Esophagus mucosa (tissue), 1 donor: ENCODE measurements around the gene KLF7. TPM values are rescaled to one million over a fixed set of nuclear protein-coding genes. Genes with fewer than 3 reads are reported as not detected.
"Not testable (repeated sequence)": the region's sequence is repeated elsewhere in the genome, so short reads cannot be mapped to it uniquely, and the experiment has no call there.

Experiments used
- ATAC-seq: fragments of 200-7000 bp; cut with Tn5 transposase; one replicate; pipeline ENCODE4 v1.9.1; 2020
- total RNA-seq: library from RNA; stranded (reverse); gene quantifications from one replicate; pipeline ENCODE4 v1.2.4, GENCODE V29; 2023
- donor health status: DM: yes; HTN: yes; CAD: no.

Gene KLF7
- total RNA-seq, 1 donor from 2014 or later = 20.1 TPM

DNA sequence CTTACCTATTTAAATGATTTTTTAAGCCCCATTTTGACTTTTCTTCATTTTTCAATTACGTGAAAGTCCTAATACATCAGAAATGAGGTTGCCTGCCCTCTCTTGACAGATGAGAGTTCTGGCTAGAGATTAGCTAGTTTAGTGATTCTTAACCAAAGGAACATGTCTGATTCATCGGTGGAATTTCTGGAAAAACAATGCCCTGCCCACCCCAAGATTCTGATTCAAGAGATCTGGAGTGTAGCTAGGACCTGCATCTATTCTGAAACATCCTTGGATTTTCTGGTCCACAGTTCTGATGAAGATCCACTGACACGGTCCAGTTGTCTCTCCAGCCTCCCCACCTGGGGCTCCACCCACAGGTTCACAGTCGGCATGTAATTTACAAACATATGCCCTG, 111.2 kb downstream of the KLF7 start:
- ATAC-seq = peak; percentile 32

DNA sequence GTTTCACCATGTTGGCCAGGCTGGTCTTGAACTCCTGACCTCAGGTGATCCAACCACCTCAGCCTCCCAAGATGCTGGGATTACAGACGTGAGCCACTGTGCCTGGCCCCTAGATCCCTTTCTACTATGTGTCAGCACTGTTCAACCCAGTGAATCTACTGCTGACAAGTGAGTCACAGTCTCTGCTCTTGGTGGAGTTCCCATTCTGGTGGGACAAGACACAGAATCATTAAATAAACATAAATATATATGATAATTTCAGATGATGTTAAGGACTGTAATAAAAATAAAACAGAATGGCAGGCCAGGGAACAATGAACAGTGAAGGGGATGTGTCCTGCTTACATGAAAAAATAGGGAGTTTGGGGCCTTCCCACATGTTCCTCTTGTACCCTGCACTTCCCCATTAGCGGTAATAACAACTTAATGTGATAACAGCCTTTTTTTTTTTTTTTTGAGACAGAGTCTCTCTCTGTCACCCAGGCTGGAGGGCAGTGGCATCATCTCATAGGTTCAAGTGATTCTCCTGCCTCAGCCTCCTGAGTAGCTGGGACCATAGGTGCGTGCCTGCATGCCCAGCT, 114.3 kb downstream of the KLF7 start:
- ATAC-seq = peak; percentile 54

DNA sequence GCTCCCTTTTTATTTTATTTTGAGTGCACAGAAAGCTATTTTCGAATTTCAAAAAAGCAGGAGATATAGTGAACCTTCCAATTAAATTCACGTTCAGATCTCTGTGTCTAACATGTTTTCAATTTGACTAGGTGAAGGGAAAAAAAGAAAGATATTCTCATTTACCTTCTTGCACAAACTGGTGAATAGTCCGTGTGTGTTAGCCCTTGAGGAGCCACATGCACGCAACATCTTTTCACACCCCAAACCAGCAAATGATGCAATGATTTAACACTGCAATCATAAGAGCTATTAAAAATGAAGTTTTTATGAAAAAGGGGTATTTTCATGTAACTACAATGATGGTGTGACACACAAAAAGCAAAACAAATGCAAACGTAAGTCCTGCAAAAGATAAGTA, 116.6 kb downstream of the KLF7 start:
- ATAC-seq = no peak

DNA sequence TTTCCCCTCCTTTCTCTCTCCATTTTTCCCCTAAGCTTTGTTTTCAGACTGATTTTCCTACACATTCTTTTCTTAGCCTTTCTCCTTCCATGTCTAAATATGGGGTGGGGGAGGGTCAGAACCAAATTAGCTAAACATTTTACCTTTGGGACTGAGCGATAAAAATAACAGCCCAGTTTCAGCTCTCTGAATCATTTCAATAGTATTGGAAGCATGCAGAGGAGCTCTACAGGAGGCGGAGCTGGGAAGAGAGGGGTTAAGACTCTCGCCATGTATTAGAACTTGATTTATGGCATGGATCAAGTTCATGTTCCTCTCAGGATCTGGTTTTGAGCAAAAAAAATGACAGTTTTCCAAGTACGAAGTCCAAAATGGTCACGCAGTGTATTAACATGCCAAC, 117.3 kb downstream of the KLF7 start:
- ATAC-seq = no peak

DNA sequence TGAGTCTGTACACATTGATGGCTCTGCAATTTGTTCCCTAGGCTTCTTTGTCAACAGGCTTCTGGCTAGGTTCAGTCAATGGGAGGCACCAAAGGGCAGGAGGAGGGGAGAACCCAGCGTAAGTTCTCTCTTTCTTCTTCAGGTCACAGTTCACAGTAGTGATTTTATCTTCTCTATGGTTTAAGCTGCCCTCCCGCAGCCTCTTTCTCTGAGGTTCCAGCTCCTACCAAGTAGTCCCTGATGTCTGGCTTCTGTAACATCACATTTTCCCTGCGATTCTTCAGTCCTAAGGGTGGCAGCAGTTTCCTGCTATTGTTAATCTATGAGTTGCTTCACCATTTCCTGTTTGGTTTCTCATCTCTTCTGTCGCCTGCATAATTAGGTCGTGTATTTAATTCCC, 119.0 kb downstream of the KLF7 start:
- no peak for ATAC-seq

DNA sequence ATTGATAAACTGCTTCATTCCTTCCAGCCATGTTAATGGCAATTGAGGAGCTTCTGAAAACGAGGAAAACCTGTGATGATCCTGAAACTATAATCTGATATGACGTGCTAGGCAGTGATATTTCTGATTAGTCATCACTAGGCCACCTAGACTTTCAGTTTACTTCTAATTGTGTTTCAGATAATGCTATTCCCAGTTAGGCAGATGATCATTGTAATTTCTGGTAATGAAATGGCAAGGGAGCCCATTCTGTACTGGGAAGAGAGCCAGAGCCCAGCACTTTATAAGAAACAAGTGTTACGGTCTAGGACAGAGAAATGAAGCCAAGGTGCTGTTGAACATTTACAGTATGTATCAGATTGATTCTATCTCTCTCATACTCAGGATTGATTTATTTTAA, 120.2 kb downstream of the KLF7 start:
- ATAC-seq = no peak

DNA sequence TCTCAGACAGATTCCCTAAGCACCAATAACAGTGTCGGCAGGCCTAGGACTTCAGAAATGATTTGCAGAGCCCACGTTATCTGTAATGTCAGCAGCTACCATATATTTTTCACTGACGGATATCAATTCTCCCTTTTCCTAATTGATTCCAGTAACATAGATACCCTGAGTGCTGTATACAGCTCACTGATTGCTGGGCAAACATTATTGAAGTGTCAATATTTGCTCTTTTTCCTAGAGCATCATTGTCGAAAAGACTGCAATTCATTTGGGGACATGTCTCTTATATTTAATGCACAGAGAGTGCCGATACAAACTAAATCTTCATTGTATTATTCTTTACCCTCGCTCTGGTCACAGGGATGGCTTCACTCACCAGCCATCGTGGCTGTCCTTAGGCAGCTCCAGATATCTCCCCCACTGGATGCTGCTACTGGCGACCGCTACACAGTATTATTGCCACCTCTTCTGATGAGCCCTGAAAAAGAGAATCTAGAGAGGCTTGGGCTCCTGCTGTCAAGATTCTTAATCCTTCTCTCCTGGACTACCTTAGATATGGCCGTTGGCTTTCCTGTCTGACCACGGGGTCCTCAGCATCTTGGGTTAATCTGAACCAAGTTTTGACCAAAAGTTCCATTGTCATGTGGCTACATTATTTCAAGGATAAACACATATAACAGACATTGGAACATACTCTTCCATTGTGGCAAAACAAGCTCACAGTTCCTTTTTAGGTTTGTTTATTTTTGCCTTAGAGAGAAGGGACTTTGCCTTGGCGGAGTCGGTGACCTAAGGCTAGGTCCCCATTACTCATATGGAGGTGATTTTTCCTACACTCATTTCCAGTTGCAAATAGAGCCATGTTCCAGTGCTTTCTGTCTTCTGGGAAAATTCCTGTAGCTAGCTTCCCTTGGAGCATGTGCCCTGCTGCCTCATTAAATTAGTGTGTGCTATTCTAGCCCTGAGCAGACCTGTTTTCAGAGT, 121.1 kb downstream of the KLF7 start:
- ATAC-seq = no peak

DNA sequence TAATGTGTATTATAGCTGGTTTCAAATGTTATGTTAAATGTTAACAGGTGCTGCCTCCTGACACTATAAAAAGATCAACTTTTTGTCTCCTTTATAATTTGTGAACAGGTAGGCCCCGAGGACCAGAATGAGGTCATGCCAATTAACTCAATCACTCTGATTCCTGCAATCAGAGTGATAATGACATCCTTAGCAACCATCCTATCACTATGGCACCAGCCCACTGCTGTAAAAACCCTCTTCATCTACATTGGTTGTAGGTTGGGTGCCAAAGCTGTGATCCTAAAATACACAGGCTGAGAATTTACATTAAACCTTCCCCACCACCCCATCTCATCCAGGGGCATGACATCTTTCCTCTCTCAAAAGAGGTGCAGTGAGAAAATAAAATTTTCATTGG, 122.9 kb downstream of the KLF7 start:
- ATAC-seq = no peak

DNA sequence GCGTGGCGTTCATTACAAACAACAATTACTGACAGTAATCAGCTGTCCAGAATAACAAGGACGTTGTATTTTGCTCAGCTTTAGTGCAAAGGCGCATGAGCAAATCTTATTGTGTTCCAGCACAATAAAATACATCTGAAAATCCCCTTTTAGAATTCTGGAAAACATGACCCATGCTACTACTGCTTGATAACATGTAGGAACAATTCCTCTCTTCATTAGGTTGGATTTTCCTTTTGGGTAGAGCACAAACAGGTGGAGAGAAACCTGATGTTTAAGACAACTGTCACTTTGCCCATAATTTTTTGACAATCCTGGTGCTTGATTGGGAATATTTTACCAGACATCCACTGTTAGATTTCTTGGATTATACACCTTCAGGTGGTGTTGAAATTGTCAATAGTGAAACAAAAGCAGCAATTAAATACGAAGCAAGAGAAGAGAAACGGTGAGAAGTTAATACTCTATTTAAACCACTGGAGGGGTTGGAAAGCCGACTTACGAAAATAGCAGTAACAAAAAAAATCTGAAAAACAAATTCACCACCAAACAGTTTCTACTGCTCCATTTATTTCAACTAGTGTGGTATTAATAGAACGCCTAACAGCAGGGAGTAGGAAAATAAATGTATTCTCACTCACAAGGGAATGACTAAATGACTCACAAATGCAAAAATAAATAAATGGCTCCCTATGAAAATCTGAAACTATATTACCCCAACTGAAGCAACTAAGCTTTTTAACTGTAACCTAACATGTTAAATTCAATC, 123.8 kb downstream of the KLF7 start:
- ATAC-seq = no peak

DNA sequence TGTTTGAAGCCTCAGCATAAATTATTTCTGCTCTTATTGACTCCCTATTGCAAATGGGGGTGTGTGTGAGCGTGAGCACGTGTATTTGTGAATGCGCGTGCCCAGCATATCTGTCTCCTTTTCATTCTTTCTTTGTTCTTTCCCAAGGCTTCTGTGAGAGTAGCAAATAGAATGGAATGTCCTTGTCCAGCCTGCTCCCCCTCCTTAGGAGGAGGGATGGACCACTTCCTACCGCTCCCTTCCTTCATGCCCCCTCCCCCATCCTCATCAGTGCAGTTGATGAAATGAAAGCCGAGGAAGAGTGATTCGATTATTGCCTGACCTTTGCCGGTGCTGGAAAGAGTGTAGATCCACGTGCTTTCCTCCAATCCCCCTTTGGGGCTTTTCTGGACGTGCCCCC, 124.5 kb downstream of the KLF7 start:
- no peak for ATAC-seq

DNA sequence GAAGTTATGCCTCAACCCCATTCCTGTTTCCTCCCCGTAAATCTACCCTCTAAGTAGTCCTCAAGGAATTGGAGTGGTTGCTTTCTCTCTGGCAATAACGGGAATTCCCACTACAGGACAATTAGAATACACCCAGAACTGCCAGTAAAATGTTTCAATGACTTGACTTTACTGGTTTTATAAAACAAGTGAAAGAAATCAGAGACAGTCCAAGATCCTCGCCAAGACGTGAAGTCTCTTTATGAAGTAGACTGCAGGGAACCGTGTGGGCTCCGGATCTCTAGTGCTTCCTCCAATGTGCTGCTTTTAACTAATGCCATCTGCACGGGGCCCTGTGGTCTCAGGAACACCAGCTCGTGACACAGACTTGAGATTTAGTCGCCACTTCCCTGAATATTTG, 125.1 kb downstream of the KLF7 start:
- no peak for ATAC-seq

DNA sequence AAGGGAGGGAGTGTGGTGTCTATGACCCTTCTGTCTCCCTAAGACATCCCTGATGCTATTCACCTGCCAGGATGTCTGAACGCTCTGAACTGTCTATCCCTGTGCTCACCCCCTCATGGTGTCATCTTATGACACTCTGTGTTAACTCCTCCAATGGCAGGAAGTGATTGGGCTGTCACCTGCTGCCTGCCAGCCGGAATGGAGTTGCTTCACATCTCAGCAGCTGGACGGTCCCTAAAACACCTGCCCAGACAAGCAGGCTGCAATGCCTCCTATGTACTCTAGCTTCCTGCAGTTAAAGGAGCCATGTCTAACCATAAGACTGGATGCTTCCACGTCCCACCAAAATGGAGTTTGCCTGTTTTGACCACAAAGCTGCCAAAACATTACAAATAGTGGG, 126.5 kb downstream of the KLF7 start:
- ATAC-seq = peak; percentile 84

DNA sequence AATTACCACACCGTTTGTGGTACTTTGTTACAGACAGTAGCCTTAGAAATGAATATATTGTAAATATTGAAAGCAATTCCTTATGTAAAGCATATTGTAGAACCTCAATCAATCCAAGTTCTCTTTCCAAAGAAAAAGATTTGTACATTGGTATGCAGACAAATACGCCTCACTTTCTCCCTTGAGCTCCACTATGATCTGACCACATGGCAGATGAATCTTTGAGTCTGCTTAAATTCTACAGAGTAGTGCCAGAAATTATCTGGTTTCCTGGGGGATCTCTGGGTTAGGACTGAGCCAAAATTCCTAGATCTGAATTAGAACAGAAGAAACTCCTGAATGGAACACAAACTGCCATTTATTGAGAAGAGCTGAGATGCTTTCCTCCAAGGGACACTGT, 127.4 kb downstream of the KLF7 start:
- ATAC-seq = no peak

DNA sequence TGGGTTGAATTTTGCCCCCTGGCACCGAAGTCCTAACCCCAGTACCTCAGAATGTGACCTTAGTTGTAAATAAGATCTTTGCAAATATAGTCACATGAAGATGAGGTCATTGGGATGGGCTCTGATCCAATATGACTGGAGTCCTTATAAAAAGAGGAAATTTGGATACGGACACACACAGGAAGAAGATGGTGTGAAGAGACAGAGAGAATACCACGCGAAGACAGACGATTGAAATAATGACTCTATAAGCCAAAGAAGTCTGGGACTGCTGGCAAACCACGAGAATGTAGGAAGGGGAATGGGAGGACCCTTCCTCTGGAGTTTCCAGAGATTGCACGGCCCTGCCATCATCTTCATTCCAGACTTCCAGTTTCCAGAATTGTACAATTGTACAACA, 127.9 kb downstream of the KLF7 start:
- ATAC-seq = no peak

DNA sequence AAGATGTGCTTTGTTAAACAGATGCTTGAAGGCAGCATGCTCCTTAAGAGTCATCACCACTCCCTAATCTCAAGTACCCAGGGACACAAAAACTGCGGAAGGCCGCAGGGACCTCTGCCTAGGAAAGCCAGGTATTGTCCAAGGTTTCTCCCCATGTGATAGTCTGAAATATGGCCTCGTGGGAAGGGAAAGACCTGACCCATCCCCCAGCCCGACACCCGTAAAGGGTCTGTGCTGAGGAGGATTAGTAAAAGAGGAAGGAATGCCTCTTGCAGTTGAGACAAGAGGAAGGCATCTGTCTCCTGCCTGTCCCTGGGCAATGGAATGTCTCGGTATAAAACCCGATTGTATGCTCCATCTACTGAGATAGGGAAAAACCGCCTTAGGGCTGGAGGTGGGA, 128.7 kb downstream of the KLF7 start:
- not testable (repeated sequence) for ATAC-seq

DNA sequence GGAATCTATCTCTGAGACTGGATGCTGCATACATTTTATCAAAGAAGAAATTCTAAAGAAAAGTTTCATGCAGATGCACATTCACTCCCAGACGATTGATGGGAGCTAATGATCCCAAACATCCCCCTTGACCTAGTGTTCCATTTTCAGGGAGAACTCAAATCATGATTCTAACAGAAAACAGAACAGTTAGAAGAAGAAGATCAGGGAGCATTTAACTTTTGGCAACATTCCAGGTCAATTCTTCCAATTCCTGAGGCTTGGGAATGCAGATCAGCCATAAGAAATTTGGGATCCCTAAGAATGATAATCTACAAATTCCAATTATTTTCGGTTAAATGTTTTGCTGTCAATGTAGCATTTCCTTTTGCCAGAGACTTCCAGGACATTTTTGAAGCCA, 129.9 kb downstream of the KLF7 start:
- no peak for ATAC-seq

DNA sequence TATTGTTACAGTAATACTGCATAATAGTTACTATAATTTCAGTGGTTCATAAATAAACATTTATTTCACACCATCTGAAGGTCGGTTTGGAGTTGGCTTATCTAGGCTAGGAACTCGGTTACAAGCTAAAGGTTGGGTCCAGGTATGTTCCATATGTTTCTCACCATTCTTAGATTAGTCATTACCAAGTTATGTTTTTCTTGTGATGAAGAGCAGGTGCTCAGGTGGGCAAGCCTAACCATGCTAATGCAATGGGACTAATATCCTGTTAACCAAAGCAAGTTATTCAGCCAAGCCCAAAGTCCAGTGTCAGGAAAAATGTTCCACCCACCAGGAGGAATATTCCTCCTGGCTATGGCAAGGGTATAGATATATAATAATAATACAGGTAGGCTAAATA, 133.3 kb downstream of the KLF7 start:
- ATAC-seq = no peak

Other genes with a start within 250 kb of the KLF7 start
- gene CPO, start 226.4 kb downstream of the KLF7 start, total RNA-seq = not detected